Fibroblast of villous mesenchyme (primary cell): ENCODE data around the gene PLA2R1. TPM values are rescaled to one million over a fixed set of nuclear protein-coding genes. Genes with fewer than 3 reads are reported as not detected.

ENCODE experiments used
- DNase-seq: peaks from one replicate; pipeline ENCODE4 v3.0.0-alpha.2; 2010; ENCODE audit warnings: low read depth
- H3K4me3 ChIP-seq: 2 replicates; pipeline ENCODE4 v1.5.1; 2011; ENCODE audit warnings: low read depth, mild to moderate bottlenecking, low read length
- total RNA-seq: library from RNA; depleted of rRNA; stranded (reverse); fragments of >200 nt; gene quantifications from 2 replicates; pipeline ENCODE4 v1.2.3, GENCODE V29; 2012
- TF ChIP-seq, protein P1 (sequence below): IDR thresholded peaks from 2 replicates; pipeline ENCODE4 v1.5.1; 2012; ENCODE audit warnings: low read depth, mild to moderate bottlenecking, low read length; ENCODE audit not compliant: insufficient read depth

The PLA2R1 gene
- total RNA-seq, 1 donor = 13.0 TPM

DNA sequence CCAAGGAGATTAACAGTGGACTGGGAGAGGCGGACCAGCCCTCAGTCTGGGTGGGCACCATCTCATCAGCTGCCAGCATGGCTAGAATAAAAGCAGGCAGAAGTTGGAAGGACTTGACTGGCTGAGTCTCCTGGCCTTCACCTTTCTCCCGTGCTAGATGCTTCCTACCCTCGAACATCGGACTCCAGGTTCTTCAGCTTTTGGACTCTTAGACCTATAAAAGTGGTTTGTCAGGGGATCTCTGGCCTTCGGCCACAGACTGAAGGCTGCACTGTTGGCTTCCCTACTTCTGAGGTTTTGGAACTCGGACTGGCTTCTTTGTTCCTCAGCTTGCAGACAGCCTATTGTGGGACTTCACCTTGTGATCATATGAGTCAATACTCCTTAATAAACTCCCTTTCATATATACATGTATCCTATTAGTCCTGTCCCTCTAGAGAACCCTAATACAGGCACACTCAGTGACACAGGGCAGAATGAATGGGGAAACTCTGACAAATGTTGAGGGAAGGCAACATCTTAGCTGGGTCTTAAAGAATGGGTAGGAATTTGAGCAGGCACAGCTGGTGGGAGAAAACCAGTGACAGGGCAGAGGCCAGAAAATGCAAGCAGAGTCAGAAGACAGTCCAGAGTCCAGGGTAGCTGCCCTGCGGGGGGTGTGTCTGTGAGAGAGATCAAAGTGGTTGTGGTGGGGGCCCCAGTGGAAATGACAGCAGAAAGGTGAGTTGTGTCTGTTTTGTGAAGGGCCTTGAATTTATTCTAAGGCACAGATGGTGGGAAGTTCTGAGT, 156.3 kb downstream of the PLA2R1 start:
- TF ChIP-seq, protein P1, sequence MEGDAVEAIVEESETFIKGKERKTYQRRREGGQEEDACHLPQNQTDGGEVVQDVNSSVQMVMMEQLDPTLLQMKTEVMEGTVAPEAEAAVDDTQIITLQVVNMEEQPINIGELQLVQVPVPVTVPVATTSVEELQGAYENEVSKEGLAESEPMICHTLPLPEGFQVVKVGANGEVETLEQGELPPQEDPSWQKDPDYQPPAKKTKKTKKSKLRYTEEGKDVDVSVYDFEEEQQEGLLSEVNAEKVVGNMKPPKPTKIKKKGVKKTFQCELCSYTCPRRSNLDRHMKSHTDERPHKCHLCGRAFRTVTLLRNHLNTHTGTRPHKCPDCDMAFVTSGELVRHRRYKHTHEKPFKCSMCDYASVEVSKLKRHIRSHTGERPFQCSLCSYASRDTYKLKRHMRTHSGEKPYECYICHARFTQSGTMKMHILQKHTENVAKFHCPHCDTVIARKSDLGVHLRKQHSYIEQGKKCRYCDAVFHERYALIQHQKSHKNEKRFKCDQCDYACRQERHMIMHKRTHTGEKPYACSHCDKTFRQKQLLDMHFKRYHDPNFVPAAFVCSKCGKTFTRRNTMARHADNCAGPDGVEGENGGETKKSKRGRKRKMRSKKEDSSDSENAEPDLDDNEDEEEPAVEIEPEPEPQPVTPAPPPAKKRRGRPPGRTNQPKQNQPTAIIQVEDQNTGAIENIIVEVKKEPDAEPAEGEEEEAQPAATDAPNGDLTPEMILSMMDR = no peak
- H3K4me3 ChIP-seq = no peak overlapping the region
- DNase-seq = no peak

DNA sequence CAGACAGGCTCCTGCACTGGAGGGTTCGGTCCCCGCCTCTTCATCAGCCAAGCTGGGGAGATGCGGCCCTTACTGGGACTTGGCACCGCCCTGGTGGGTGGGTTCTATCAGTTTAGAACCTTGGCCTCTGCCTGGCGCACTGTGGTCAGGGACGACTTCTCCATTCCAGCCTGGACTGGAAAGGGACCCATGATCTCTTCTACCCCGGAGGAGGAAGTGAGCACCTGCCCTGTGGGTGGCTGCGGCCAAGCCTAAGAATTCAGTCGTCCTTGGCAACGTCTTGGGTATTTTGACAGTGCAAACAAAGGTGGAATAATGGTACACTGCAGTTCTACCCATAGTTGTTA, 157.5 kb downstream of the PLA2R1 start:
- DNase-seq = no peak
- H3K4me3 ChIP-seq = no peak overlapping the region
- TF ChIP-seq, protein P1 = no peak

DNA sequence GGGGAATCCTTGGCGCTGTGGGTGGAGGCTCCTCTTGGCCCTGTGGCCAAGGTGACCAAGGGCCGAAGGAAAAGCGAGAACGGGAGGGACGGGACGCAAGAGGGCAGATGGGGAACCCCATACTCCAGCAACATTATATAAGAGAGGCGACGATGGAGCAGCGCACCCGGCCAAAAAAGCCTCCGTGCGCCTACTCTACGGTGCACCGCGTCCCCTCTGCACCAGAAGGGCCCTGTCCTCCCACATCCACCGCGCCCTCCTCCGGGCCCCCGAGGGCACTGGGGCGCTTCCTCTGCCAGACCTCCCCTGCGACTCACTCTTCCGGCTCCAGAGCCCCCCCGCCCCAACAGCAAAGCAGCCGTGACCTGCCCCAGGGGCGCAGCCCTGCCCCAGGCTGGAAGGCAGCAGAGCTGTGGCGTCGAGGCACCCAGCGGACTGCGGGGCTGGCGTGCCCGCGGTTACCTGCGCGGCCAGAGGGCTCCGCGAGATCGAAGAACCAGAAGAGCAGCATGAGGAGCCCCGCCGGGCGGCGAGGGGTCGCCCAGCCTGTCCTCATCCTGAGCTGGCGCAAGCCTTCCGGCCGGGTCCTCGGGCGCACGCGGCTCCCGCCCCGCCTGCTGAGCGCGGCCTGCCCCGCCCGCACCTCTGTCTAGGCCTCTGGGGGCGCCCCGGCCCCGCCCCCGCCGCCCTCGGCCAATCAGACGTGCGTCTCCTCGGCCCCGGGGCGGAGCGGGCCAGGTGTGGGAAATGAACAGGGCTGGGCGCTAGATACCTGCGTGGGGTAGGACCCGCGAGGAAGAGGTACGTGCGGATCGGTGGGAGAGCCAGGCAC, 158.1 kb downstream of the PLA2R1 start, which contains the start of gene LY75:
Gene LY75, minus strand, starts transcription at position 630 of the 832 bp plus-strand sequence.
- no peak for DNase-seq
- TF ChIP-seq, protein P1 = no peak
- H3K4me3 ChIP-seq = peak within 1 kb of the TSS; percentile 46

DNA sequence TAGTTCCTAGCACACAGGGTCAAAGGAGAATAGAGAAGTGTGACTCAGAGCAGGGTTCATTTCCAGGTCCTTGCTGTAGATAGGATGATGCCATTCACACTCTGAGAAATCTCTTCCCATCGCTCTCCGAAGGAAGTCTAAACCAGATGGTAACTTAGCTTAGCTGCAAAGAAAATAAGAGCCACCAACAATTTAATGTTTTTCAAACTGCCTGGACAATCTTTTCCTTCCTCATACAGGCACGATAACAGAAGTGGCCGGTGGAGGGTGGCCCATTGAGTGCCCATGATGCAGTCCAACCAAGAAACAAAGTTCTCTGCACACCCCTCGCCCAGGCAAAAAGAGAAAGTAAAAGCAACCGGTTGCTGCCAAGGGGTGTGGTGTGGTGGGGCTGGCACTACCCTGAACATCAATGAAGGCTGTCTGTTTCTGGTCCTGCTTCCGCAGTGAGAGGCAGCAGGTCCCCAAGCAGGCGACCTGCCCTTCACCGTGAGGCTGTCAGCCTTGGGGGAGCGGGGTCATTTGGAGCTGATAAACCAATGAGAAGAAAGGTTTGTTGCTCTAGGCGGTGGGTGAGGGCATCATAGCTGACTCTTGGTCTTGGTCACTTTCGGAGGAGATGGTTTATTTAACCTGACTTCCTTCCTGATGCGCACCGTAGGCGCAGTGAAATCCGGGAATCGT, 158.8 kb downstream of the PLA2R1 start:
- TF ChIP-seq, protein P1 = no peak
- peak; percentile 25 for DNase-seq
- peak overlapping the region; percentile 46 for H3K4me3 ChIP-seq

DNA sequence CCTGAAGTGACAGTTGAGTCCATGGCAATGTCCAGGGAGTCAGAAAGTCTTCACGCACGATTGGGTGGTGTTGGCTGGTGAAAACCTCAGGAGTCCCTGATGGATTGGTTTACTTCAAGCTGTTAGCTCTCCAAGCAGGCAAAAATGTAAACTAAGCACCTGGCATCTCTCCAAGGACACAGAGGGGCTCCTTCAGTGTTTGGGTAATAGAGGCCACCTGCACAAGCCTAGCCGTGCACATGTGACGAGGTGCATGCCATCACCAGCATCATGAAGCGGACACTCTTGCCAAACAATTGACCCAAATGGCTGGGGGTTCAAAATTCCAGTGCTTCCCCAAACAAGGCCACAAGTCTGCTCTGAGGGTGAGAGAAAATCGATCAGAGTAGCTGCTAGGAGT, 159.7 kb downstream of the PLA2R1 start:
- TF ChIP-seq, protein P1 = no peak
- H3K4me3 ChIP-seq = no peak overlapping the region
- DNase-seq = no peak

DNA sequence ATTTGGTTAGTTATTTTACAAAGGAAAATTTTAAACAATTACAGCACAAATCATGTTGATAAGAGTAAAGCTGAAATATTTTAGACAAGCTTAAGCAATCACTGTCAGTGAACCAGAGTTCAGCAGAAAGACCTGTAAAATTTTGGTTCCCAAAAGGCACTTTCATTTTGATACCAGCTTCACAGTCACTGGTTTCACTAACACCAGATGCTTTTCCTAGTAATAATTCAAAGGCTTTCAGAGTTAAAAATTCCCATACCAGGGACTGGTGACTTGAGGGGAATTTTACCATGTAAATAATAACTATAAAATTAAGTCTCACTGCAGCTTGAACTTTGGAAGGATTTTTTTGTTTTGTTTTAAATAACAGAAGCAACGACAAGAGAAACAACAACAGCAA, 162.1 kb downstream of the PLA2R1 start:
- TF ChIP-seq, protein P1 = no peak
- no peak overlapping the region for H3K4me3 ChIP-seq
- DNase-seq = no peak
